ENCODE results near the gene NETO2. TPM values are rescaled to one million over a fixed set of nuclear protein-coding genes. Genes with fewer than 3 reads are reported as not detected.
A peak's percentile ranks its signal among the peaks of the same experiment; 100 is the strongest.

The NETO2 gene
- total and polyA plus RNA-seq, 2 of the 13 experiments (the other 11 are each of a cell fraction or from before 2014, with no cell fraction given) = 8.2 to 13.5 TPM

DNA sequence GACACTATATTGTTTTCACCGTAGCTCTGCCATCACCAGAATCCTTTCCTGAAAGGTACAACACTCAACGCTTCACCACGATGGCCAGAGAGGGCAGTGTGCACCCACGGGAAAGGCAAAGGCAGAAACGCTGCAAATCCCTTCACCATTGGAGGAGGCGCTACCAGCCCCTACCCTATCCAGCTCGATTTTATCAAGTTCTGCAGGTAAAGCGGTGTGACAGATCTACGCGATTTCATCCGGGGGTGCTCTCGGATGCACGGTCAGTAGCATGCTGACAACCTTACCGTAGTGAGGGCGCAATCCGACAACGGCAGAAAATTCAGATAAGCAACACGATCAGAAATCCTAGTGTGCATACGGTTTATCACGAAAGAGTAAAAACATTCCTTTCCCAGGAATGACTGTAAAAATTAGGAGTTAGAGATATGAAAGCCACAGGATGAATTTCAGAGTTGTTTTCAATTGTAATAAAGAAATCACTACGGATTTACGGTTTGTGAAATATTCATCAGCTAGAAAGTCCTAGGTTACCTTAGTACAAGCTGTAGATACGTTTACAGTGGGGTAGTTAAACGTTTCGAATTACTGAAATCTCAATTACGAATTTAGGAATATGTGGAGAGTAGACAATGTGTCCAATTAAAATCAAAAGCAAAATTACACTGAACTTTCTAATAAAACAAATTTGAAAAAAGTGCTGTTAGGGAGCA, 1.8 kb downstream of the NETO2 start (continued):
- TF ChIP-seq, protein P1, sequence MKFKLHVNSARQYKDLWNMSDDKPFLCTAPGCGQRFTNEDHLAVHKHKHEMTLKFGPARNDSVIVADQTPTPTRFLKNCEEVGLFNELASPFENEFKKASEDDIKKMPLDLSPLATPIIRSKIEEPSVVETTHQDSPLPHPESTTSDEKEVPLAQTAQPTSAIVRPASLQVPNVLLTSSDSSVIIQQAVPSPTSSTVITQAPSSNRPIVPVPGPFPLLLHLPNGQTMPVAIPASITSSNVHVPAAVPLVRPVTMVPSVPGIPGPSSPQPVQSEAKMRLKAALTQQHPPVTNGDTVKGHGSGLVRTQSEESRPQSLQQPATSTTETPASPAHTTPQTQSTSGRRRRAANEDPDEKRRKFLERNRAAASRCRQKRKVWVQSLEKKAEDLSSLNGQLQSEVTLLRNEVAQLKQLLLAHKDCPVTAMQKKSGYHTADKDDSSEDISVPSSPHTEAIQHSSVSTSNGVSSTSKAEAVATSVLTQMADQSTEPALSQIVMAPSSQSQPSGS (CRISPR knock-in tag; IDR thresholded peaks at IDR 0.05) = no peak
- no peak for TF ChIP-seq FLYWCH1 (CRISPR knock-in tag; IDR thresholded peaks at IDR 0.05)
- TF ChIP-seq GATAD2A (CRISPR knock-in tag; IDR thresholded peaks at IDR 0.05) = peak; percentile 79; the same call in 1 of the 2 replicates
- no peak for TF ChIP-seq MAFK (conservative IDR thresholded peaks at IDR 0.05 in 1 of 2, IDR thresholded peaks at IDR 0.05 in 1 of 2; ENCODE audit: low read length in 2 of 2)
- peak; percentile 52; the same call in 1 of the 2 replicates for TF ChIP-seq ZNF777 (CRISPR knock-in tag; IDR thresholded peaks at IDR 0.05)
- no peak for TF ChIP-seq DPF2 (CRISPR knock-in tag; IDR thresholded peaks at IDR 0.05; ENCODE audit: borderline replicate concordance, low read depth)
- TF ChIP-seq FOXM1 (CRISPR knock-in tag; IDR thresholded peaks at IDR 0.05) = no peak
- no peak for TF ChIP-seq GTF3A (CRISPR knock-in tag; conservative IDR thresholded peaks at IDR 0.05)
- no peak for TF ChIP-seq ZNF597 (CRISPR knock-in tag; IDR thresholded peaks at IDR 0.05)
- TF ChIP-seq, protein P2, sequence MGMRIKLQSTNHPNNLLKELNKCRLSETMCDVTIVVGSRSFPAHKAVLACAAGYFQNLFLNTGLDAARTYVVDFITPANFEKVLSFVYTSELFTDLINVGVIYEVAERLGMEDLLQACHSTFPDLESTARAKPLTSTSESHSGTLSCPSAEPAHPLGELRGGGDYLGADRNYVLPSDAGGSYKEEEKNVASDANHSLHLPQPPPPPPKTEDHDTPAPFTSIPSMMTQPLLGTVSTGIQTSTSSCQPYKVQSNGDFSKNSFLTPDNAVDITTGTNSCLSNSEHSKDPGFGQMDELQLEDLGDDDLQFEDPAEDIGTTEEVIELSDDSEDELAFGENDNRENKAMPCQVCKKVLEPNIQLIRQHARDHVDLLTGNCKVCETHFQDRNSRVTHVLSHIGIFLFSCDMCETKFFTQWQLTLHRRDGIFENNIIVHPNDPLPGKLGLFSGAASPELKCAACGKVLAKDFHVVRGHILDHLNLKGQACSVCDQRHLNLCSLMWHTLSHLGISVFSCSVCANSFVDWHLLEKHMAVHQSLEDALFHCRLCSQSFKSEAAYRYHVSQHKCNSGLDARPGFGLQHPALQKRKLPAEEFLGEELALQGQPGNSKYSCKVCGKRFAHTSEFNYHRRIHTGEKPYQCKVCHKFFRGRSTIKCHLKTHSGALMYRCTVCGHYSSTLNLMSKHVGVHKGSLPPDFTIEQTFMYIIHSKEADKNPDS (CRISPR knock-in tag; IDR thresholded peaks at IDR 0.05) = no peak
- TF ChIP-seq, protein P3, sequence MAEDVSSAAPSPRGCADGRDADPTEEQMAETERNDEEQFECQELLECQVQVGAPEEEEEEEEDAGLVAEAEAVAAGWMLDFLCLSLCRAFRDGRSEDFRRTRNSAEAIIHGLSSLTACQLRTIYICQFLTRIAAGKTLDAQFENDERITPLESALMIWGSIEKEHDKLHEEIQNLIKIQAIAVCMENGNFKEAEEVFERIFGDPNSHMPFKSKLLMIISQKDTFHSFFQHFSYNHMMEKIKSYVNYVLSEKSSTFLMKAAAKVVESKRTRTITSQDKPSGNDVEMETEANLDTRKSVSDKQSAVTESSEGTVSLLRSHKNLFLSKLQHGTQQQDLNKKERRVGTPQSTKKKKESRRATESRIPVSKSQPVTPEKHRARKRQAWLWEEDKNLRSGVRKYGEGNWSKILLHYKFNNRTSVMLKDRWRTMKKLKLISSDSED (CRISPR knock-in tag; IDR thresholded peaks at IDR 0.05) = no peak
- no peak for TF ChIP-seq ZNF17 (CRISPR knock-in tag; IDR thresholded peaks at IDR 0.05)
- peak; percentile 91; the same call in 1 of the 2 replicates for TF ChIP-seq KDM2A (CRISPR knock-in tag; IDR thresholded peaks at IDR 0.05; ENCODE audit: borderline replicate concordance, low read depth)
- 0 out of 2 replicates have a peak, but pooled peaks have one; percentile 16 for TF ChIP-seq ZNF761 (CRISPR knock-in tag; conservative IDR thresholded peaks at IDR 0.05)
- TF ChIP-seq REST (IDR thresholded peaks at IDR 0.05; ENCODE audit: borderline replicate concordance in 1 of 2, low read depth in 1 of 2, low read length in 2 of 2) = no peak
- TF ChIP-seq, protein P4, sequence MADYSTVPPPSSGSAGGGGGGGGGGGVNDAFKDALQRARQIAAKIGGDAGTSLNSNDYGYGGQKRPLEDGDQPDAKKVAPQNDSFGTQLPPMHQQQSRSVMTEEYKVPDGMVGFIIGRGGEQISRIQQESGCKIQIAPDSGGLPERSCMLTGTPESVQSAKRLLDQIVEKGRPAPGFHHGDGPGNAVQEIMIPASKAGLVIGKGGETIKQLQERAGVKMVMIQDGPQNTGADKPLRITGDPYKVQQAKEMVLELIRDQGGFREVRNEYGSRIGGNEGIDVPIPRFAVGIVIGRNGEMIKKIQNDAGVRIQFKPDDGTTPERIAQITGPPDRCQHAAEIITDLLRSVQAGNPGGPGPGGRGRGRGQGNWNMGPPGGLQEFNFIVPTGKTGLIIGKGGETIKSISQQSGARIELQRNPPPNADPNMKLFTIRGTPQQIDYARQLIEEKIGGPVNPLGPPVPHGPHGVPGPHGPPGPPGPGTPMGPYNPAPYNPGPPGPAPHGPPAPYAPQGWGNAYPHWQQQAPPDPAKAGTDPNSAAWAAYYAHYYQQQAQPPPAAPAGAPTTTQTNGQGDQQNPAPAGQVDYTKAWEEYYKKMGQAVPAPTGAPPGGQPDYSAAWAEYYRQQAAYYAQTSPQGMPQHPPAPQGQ (CRISPR knock-in tag; IDR thresholded peaks at IDR 0.05; ENCODE audit: borderline replicate concordance) = no peak
- TF ChIP-seq RFX5 (IDR thresholded peaks at IDR 0.05; ENCODE audit: low read depth, low read length) = no peak

All from HepG2 (cell line).